Measurements from ENCODE around the gene MUC4. TPM values are rescaled to one million over a fixed set of nuclear protein-coding genes. Genes with fewer than 3 reads are reported as not detected.
A peak's percentile ranks its signal among the peaks of the same experiment; 100 is the strongest.
"Not testable (repeated sequence)": the region's sequence is repeated elsewhere in the genome, so short reads cannot be mapped to it uniquely, and the experiment has no call there.

The MUC4 gene
- total RNA-seq, 1 experiment from 2014 or later: 63.7 TPM

GRCh38 chr3:195750797-195751520 is 60.8 kb downstream of the MUC4 start:
- no peak overlapping the region for H3K27ac ChIP-seq
- no peaks in the 10 kb centered on the region for H3K27me3 ChIP-seq (ENCODE audit: insufficient read depth, low read depth)
- ChIA-PET CTCF (no interaction called here), POLR2A (ENCODE audit: unreplicated experiment) (no interaction called here)
- no peaks in the 10 kb centered on the region for H3K9me2 ChIP-seq (ENCODE audit: insufficient read depth)
- H3K4me2 ChIP-seq: no peak overlapping the region
- no peaks in the 10 kb centered on the region for H3K79me2 ChIP-seq (ENCODE audit: low read depth)
- no peak overlapping the region for H2AFZ ChIP-seq
- no TSS peak for BruUV-seq (replicated peaks)
- H3K4me3 ChIP-seq: no peak overlapping the region
- TF ChIP-seq EZH2 (IDR thresholded peaks at IDR 0.05; ENCODE audit: low read depth) (no peak), CTCF (conservative IDR thresholded peaks at IDR 0.05) (no peak)
- H3K9me3 ChIP-seq (ENCODE audit: insufficient read depth, low read depth): no peaks in the 10 kb centered on the region
- intact Hi-C loops (cut with micrococcal nuclease; ENCODE audit: unreplicated experiment): no loop called here
- peaks cover 31% of the 10 kb centered on the region; the same call in 1 of the 2 replicates for H3F3A ChIP-seq (ENCODE audit: insufficient read depth, low read depth)
- H3K4me1 ChIP-seq (replicated peaks; ENCODE audit: insufficient read depth): peaks cover 20% of the 10 kb centered on the region
- H3K36me3 ChIP-seq (ENCODE audit: low read depth): no peaks in the 10 kb centered on the region
- no peaks in the 10 kb centered on the region for H4K20me1 ChIP-seq (ENCODE audit: insufficient read depth)
- DNase-seq: no peak

- intact Hi-C loops (cut with micrococcal nuclease; ENCODE audit: unreplicated experiment): loop anchor here (2.0 kb wide), 1 partner anchor 128 kb away; no protein-coding TSS in a partner anchor
- H3K27ac ChIP-seq; H4K20me1 ChIP-seq (ENCODE audit: insufficient read depth); H3K36me3 ChIP-seq (ENCODE audit: low read depth); H3K4me2 ChIP-seq; H3K9me3 ChIP-seq (ENCODE audit: insufficient read depth, low read depth); H3K4me3 ChIP-seq; POLR2A ChIA-PET (ENCODE audit: unreplicated experiment); DNase-seq; BruUV-seq (replicated peaks); CTCF ChIA-PET; H3K9me2 ChIP-seq (ENCODE audit: insufficient read depth); H2AFZ ChIP-seq; H3K79me2 ChIP-seq (ENCODE audit: low read depth); H3K27me3 ChIP-seq (ENCODE audit: insufficient read depth, low read depth): not testable (repeated sequence)
- H3K4me1 ChIP-seq (replicated peaks; ENCODE audit: insufficient read depth): peaks cover 20% of the 10 kb centered on the region
- peaks cover 39% of the 10 kb centered on the region; the same call in 1 of the 2 replicates for H3F3A ChIP-seq (ENCODE audit: insufficient read depth, low read depth)
Observed at GRCh38 chr3:195749101-195749500, 62.6 kb downstream of the MUC4 start.

DNA sequence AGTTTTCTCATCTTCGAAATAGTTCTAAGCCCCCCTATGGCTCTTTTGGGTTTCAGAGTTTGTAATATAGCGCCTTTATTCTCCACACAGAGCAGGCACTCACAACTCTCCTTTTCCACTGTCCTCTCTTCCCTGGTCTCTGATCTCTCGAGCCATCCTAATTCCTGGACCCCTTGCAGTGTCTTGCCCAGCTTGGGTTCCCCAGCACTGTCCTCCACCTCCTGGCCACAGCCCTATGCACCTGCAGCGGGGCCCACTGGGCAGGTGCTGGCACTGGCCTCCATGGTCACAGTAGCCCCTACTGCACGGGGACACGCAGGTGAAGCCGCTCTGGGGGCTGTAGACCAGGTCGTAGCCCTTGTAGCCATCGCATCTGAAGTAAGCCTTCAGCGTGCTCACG is 63.1 kb downstream of the MUC4 start:
- POLR2A ChIA-PET (ENCODE audit: unreplicated experiment): no interaction called here

DNA sequence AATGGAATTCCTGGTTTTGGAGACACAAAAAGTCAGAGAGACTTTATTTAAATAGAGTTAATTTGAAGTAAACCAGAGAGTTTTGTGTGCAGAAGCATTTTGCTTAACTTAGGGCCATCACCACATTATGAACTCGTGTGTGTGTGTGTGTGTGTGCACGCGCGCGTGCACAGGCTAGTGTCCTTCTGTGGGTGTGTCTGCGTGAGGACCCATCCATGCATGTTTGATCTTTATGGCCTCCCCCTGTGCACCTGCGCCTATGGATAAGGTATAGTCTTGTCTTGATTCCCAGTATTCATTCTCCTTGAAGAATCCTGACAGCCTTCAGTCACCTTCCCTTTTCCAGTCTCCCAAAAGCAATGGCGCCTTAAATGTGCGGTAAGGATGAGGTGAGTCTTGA is 65.0 kb downstream of the MUC4 start:
- Histone ChIP-seq H3K79me2 (ENCODE audit: low read depth) (no peaks in the 10 kb centered on the region), H3F3A (ENCODE audit: insufficient read depth, low read depth) (peaks cover 27% of the 10 kb centered on the region; the same call in 1 of the 2 replicates), H3K4me1 (replicated peaks; ENCODE audit: insufficient read depth) (peaks cover 5% of the 10 kb centered on the region; the same call in 1 of the 2 replicates), H2AFZ (no peak overlapping the region), H3K4me2 (no peak overlapping the region), H3K9me3 (ENCODE audit: insufficient read depth, low read depth) (no peaks in the 10 kb centered on the region), H3K9me2 (ENCODE audit: insufficient read depth) (no peaks in the 10 kb centered on the region), H4K20me1 (ENCODE audit: insufficient read depth) (no peaks in the 10 kb centered on the region), H3K27me3 (ENCODE audit: insufficient read depth, low read depth) (no peaks in the 10 kb centered on the region), H3K27ac (no peak overlapping the region), H3K4me3 (no peak overlapping the region), H3K36me3 (ENCODE audit: low read depth) (no peaks in the 10 kb centered on the region)
- ChIA-PET CTCF (no interaction called here), POLR2A (ENCODE audit: unreplicated experiment) (interaction anchor here (0.7 kb wide), 1 partner anchor 131 kb away, joined by 3 read pairs; no protein-coding TSS in a partner anchor)
- DNase-seq: no peak
- BruUV-seq (replicated peaks): no TSS peak
- intact Hi-C loops (cut with micrococcal nuclease; ENCODE audit: unreplicated experiment): no loop called here
- no peak for TF ChIP-seq EZH2 (IDR thresholded peaks at IDR 0.05; ENCODE audit: low read depth)
- no peak for TF ChIP-seq CTCF (conservative IDR thresholded peaks at IDR 0.05)

More for the DNA sequence above, 63.1 kb downstream of the MUC4 start:
- Histone ChIP-seq H3K4me3 (no peak overlapping the region), H3K27me3 (ENCODE audit: insufficient read depth, low read depth) (no peaks in the 10 kb centered on the region), H3K27ac (no peak overlapping the region), H2AFZ (no peak overlapping the region), H3K4me1 (replicated peaks; ENCODE audit: insufficient read depth) (peaks cover 20% of the 10 kb centered on the region), H3K4me2 (no peak overlapping the region), H3K79me2 (ENCODE audit: low read depth) (no peaks in the 10 kb centered on the region), H4K20me1 (ENCODE audit: insufficient read depth) (no peaks in the 10 kb centered on the region), H3K9me2 (ENCODE audit: insufficient read depth) (no peaks in the 10 kb centered on the region), H3K9me3 (ENCODE audit: insufficient read depth, low read depth) (no peaks in the 10 kb centered on the region), H3K36me3 (ENCODE audit: low read depth) (no peaks in the 10 kb centered on the region), H3F3A (ENCODE audit: insufficient read depth, low read depth) (peaks cover 39% of the 10 kb centered on the region; the same call in 1 of the 2 replicates)
- intact Hi-C loops (cut with micrococcal nuclease; ENCODE audit: unreplicated experiment): loop anchor here (2.0 kb wide), 1 partner anchor 128 kb away; no protein-coding TSS in a partner anchor
- no peak for TF ChIP-seq EZH2 (IDR thresholded peaks at IDR 0.05; ENCODE audit: low read depth)
- CTCF ChIA-PET: no interaction called here
- no peak for DNase-seq
- TSS peak; percentile 13 for BruUV-seq (replicated peaks)

Measured in PC-9 (cell line).